GM18517 (cell line): ENCODE results near the gene WDR88.
"Not testable (repeated sequence)": the region's sequence is repeated elsewhere in the genome, so short reads cannot be mapped to it uniquely, and the experiment has no call there.

Experiments
- ATAC-seq: cut with Tn5 transposase; IDR thresholded peaks from one replicate; pipeline ENCODE4 v1.9.1; 2021; ENCODE audit warnings: mild to moderate bottlenecking, moderate library complexity; ENCODE audit not compliant: unreplicated experiment

Gene WDR88

DNA sequence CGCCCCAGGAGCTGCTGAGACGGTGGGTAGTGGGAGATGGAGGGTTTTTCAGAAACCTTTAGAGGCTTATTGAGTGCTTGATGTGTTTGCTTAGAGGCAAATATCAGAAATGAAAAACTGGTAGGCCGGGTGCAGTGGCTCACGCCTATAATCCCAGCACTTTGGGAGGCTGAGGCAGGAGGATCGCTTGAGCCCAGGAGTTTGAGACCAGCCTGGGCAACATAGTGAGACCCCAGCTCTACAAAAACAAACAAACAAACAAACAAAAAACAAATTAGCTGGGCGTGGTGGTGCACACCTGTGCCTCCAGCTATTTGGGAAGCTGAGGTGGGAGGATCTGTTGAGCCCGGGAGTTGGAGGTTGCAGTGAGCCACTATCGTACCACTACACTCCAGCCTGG lies 5.2 kb upstream of the WDR88 start:
- not testable (repeated sequence) for ATAC-seq

DNA sequence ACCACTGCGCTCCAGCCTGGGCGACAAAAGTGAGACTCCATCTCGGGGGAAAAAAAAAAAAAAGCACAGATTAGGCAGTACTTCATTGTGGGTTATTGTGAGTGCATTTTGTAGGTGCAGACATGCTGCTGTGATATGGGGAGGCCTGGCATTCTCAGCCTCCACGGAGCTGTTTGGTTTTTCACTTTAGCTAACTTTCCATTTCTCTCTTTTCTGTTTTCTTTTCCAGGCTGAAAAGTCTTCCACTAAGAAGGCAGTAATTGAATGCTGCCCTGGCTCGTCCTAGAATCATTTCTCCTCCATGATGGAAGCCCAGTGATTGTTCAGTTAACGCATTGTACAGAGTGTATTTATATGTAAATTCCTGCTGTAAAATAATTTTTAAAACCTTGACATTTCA lies 2.0 kb upstream of the WDR88 start:
- ATAC-seq: no peak

- no peak for ATAC-seq
Measured at GRCh38 chr19:33130433-33130832, 1.5 kb upstream of the WDR88 start.

DNA sequence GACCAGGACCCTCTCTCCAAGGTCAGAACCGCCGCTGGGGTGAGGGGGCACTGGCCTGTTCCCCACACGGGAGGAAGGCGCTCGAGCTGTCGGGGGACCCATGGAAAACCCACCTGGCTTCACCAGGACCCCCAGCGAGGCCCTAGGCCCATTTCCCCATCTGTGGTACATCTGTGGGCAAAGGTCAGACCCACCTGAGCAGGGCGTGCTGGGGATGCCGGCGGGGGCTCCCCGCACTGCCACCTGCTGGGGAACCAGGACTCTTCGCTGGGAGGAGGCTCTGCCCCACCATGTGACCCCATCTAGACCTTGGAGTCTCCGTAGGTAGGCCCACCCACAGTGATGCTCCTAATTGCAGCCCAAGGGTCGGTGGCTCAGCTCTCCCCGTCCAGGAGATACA lies 511 bp downstream of the WDR88 start:
- no peak for ATAC-seq

- no peak for ATAC-seq
Measured at GRCh38 chr19:33133438-33134031, 1.6 kb downstream of the WDR88 start.

- ATAC-seq: no peak
Measured at GRCh38 chr19:33134571-33135041, 2.7 kb downstream of the WDR88 start.

DNA sequence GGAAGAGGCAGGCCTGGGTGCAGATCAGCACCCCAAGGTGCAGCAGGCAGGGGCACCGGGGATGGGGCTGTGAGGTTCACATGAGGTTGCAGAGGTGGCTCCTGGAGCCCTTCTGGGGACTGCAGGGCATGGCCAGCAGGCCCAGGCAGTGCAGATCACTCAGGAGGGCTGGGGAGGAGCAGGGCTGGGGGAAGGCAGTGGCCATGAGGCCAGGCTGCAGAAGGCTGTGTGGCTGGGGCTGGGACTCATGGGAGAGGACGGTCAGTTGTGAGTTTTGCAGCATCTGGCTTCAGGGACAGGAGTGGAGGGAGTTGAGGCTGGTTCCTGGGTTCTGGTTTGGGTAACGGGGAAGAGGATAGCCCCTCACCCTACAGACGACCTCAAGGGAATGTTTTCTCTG lies 7.3 kb downstream of the WDR88 start:
- no peak for ATAC-seq

- no peak for ATAC-seq
Measured at GRCh38 chr19:33143897-33144405, 12.0 kb downstream of the WDR88 start.

GRCh38 chr19:33146209-33146608 lies 14.3 kb downstream of the WDR88 start:
- no peak for ATAC-seq

DNA sequence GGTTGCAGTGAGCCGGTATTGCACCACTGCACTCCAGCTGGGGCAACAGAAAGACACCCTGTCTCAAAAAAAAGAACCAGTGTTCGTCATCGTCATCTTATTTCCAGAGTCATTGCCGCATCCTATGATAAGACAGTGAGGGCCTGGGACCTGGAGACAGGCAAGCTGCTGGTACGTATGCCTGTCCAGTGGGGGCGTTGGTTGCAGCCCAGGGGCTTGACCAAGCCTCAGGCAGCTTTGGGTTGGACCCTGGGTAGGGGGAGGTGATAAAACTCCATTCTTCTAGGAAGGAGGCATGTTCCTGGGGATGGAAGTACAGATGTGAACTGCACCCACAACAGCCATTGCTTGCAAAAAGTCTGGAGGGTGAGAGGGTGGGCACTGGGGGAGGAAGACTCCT lies 15.6 kb downstream of the WDR88 start:
- no peak for ATAC-seq

GRCh38 chr19:33150852-33151518 lies 19.1 kb downstream of the WDR88 start:
- no peak for ATAC-seq

GRCh38 chr19:33152176-33152575 lies 20.3 kb downstream of the WDR88 start:
- no peak for ATAC-seq

GRCh38 chr19:33152625-33153024 lies 20.7 kb downstream of the WDR88 start:
- ATAC-seq: not testable (repeated sequence)

DNA sequence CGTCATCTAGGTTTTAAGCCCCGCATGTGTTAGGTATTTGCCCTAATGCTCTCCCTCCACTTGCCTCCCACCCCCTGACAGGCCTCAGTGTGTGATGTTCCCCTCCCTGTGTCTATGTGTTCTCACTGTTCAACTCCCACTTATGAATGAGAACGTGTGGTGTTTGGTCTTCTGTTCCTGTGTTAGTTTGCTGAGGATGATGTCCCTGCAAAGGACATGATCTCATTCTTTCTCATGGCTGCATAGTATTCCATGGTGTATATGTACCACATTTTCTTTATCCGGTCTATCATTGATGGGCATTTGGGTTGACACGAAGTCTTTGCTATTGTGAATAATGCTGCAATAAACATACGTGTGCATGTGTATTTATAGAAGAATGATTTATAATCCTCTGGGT lies 22.4 kb downstream of the WDR88 start:
- not testable (repeated sequence) for ATAC-seq

DNA sequence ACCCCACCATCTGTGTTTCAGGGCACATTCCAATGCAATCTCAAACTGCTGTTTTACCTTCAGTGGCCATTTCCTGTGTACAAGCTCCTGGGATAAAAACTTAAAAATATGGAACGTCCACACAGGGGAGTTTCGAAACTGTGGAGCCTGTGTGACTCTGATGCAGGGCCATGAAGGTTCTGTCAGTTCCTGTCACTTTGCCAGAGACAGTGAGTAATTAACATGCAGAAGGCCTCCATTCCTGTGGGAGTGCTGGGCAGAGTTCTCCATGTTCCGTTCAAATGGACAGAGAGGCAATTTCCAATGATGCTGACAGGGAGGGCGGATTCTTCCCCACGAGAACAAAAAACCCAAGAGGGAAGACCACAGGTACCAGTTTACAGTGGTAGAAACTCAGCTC lies 24.4 kb downstream of the WDR88 start:
- ATAC-seq: no peak

GRCh38 chr19:33157906-33158305 lies 26.0 kb downstream of the WDR88 start:
- ATAC-seq: no peak

DNA sequence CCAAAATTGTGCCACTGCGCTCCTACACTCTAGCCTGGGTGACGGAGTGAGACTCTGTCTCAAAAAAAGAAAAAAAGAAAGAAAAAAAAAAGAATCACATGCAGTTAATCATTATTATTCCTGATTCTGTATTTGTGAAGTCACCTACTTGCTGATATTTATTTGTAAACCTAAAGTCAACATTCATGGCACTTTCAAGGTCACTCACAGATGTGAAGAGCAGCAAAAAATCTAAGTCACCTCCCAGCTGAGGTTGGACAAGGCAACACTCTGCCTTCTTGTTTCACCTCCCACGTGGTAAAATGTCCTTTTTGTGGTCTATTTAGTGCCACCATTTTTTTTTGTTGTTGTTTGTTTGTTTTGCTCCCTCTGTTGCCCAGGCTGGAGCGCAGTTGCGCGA lies 26.5 kb downstream of the WDR88 start:
- ATAC-seq: no peak

DNA sequence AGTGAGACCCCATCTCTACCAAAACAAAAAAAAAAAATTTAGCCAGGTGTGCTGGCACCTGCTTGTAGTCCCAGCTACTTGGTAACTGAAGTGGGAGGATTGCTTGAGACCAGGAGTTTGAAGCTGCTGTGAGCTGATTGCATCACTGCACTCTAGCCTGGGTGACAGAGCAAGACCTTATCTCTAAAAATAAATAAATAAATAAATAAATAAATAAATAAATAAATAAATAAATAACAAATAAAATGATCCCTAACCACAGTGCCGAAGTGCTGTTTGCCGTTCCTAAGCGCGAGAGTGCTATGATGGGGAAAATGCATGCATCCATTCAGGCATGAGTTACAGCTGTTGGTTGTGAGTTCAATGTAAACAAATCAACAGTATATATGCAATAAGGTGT lies 27.2 kb downstream of the WDR88 start:
- ATAC-seq: no peak

- ATAC-seq: no peak
Measured at GRCh38 chr19:33159893-33160292, 28.0 kb downstream of the WDR88 start.

- no peak for ATAC-seq
Measured at GRCh38 chr19:33161201-33161600, 29.3 kb downstream of the WDR88 start.

DNA sequence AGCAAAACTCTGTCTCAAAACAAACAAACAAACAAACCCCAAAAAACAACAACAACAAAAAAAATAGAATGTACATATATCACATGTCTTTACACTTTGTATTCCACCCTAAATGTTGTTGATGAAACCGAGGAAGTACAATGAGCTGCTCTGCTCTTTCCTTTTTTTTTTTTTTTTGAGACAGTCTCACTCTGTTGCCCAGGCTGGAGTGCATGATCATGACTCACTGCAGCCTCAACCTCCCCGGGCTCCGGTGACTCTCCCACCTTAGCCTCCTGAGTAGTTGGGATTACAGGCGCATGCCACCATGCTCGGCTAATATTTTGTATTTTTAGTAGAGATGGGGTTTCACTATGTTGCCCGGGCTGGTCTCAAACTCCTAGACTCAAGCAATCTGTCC lies 31.6 kb downstream of the WDR88 start:
- no peak for ATAC-seq

- not testable (repeated sequence) for ATAC-seq
Measured at GRCh38 chr19:33166037-33166436, 34.1 kb downstream of the WDR88 start.

DNA sequence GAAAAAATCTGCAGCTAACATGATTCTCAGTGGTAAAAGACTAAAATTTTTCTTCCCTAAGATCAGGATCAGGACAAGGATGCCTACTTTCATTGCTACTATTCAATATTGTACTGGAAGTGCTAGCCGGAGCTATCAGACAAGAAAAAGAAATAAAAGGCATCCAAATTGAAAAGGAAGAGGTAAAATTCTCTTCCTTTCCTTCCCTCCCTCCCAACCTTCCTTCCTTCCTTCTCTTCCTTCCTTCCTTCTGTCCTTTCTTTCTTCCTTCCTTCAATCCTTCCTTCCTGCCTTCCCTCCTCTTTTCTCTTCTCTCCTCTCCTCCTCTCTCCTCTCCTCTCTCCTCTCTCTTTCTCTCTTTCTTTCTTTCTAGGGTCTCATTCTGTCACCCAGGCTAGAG lies 35.5 kb downstream of the WDR88 start:
- ATAC-seq: no peak
